ENCODE data around the gene TTL. TPM values are rescaled to one million over a fixed set of nuclear protein-coding genes. Genes with fewer than 3 reads are reported as not detected.

Gene TTL
- total RNA-seq, 1 experiment from 2014 or later, result 31.4 TPM

DNA sequence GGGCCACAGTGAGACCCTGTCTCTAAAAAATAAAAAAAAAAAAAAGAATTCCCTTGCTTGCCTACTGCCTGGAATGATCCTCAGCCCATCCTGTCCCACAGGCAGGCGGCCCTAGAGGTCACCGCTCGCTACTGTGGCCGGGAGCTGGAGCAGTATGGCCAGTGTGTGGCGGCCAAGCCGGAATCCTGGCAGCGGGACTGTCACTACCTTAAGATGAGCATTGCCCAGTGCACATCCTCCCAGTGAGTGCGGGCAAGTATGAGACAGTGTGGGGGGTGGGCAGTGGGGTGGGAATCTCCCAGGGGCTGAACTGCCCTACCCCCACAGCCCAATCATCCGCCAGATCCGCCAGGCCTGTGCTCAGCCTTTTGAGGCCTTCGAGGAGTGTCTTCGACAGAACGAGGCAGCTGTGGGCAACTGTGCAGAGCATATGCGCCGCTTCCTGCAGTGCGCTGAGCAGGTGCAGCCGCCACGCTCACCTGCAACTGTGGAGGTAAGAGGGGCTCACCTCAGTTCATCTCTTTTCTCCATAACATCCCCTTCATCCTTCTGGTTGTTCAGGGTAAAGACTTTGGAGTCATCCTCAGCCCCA lies 104.0 kb downstream of the TTL start:
- no peak for DNase-seq
- H2AFZ ChIP-seq (ENCODE audit: low read length), result no peak overlapping the region
- peaks cover 27% of the 10 kb centered on the region for H3K4me1 ChIP-seq (ENCODE audit: insufficient read depth, low read length)
- H3K27me3 ChIP-seq (ENCODE audit: low read length), result no peaks in the 10 kb centered on the region
- no peak overlapping the region for H3K4me2 ChIP-seq (ENCODE audit: low read length)
- no peaks in the 10 kb centered on the region for H3K9me2 ChIP-seq (replicated peaks; ENCODE audit: low read length)
- POLR2A ChIA-PET (ENCODE audit: unreplicated experiment), result no interaction called here
- no peaks in the 10 kb centered on the region for H3K36me3 ChIP-seq (ENCODE audit: low read depth, low read length)
- no peak overlapping the region for H3K27ac ChIP-seq (ENCODE audit: low read length)
- TF ChIP-seq, protein P1, sequence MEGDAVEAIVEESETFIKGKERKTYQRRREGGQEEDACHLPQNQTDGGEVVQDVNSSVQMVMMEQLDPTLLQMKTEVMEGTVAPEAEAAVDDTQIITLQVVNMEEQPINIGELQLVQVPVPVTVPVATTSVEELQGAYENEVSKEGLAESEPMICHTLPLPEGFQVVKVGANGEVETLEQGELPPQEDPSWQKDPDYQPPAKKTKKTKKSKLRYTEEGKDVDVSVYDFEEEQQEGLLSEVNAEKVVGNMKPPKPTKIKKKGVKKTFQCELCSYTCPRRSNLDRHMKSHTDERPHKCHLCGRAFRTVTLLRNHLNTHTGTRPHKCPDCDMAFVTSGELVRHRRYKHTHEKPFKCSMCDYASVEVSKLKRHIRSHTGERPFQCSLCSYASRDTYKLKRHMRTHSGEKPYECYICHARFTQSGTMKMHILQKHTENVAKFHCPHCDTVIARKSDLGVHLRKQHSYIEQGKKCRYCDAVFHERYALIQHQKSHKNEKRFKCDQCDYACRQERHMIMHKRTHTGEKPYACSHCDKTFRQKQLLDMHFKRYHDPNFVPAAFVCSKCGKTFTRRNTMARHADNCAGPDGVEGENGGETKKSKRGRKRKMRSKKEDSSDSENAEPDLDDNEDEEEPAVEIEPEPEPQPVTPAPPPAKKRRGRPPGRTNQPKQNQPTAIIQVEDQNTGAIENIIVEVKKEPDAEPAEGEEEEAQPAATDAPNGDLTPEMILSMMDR (conservative IDR thresholded peaks at IDR 0.05; ENCODE audit: low read depth, low read length), result no peak
- TF ChIP-seq EZH2phosphoT487 (IDR thresholded peaks at IDR 0.05; ENCODE audit: borderline replicate concordance, low read length), result no peak
- no peak for TF ChIP-seq EZH2 (IDR thresholded peaks at IDR 0.05; ENCODE audit: low read length, unreplicated experiment)
- intact Hi-C loops (cut with micrococcal nuclease), result no loop called here
- H4K20me1 ChIP-seq (ENCODE audit: low read length), result no peaks in the 10 kb centered on the region
- H3K9me3 ChIP-seq (ENCODE audit: low read length), result no peaks in the 10 kb centered on the region
- ATAC-seq, result no peak
- peaks cover 6% of the 10 kb centered on the region for H3K79me2 ChIP-seq (ENCODE audit: low read length)
- no TSS peak for BruUV-seq (replicated peaks)
- no peak overlapping the region for H3K9ac ChIP-seq (ENCODE audit: low read length)
- CTCF ChIA-PET, result no interaction called here
- no peaks in the 10 kb centered on the region for H3F3A ChIP-seq (ENCODE audit: low read length, unreplicated experiment)
- no peak overlapping the region for H3K4me3 ChIP-seq (ENCODE audit: low read length)

DNA sequence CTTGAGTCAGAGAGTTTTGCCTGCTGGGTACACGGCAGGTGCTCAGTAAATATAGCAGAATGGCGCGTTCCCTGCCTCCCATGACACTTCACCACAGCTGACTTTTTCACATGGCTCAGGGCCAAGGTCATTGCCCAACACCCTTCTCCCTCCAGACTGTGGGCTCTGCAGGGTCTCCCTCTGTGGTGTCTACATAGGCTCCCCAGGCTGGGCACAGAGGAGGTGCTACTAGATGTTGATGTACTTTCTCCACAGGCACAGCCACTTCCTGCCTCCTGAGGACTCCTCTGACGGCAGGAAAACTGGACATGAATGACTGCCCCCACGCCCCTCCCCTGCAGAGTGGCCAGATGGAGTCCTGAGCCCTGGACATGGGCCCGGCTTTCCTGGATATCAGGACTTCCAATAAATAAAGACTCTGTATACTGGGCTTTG lies 106.7 kb downstream of the TTL start:
- DNase-seq (no peak), ATAC-seq (no peak)
- H3F3A ChIP-seq (ENCODE audit: low read length, unreplicated experiment), result no peaks in the 10 kb centered on the region
- H3K27ac ChIP-seq (ENCODE audit: low read length), result no peak overlapping the region
- intact Hi-C loops (cut with micrococcal nuclease), result no loop called here
- H3K36me3 ChIP-seq (ENCODE audit: low read depth, low read length), result no peaks in the 10 kb centered on the region
- no peak overlapping the region for H3K4me2 ChIP-seq (ENCODE audit: low read length)
- peaks cover 14% of the 10 kb centered on the region for H3K4me1 ChIP-seq (ENCODE audit: insufficient read depth, low read length)
- ChIA-PET CTCF (no interaction called here), POLR2A (ENCODE audit: unreplicated experiment) (no interaction called here)
- TF ChIP-seq EZH2phosphoT487 (IDR thresholded peaks at IDR 0.05; ENCODE audit: borderline replicate concordance, low read length), result no peak
- H3K9me3 ChIP-seq (ENCODE audit: low read length), result no peaks in the 10 kb centered on the region
- BruUV-seq (replicated peaks), result no TSS peak
- no peaks in the 10 kb centered on the region for H3K27me3 ChIP-seq (ENCODE audit: low read length)
- H3K79me2 ChIP-seq (ENCODE audit: low read length), result peaks cover 6% of the 10 kb centered on the region
- H3K4me3 ChIP-seq (ENCODE audit: low read length), result no peak overlapping the region
- no peaks in the 10 kb centered on the region for H4K20me1 ChIP-seq (ENCODE audit: low read length)
- H3K9me2 ChIP-seq (replicated peaks; ENCODE audit: low read length), result no peaks in the 10 kb centered on the region
- no peak overlapping the region for H3K9ac ChIP-seq (ENCODE audit: low read length)
- H2AFZ ChIP-seq (ENCODE audit: low read length), result no peak overlapping the region

Other genes with a start within 250 kb of the TTL start
- 13.1 and 17.0 TPM in 2 replicates for gene ZC3H8, start 227.1 kb upstream of the TTL start, total RNA-seq (2014; rRNA removed)
- 1.3 TPM in 2 replicates for gene ZC3H6, start 206.6 kb upstream of the TTL start, total RNA-seq (2014; rRNA removed)
- 8.4 and 13.6 TPM in 2 replicates for gene RGPD8, start 48.5 kb upstream of the TTL start, total RNA-seq (2014; rRNA removed)
- 31.6 and 31.7 TPM in 2 replicates for gene POLR1B, start 60.3 kb downstream of the TTL start, total RNA-seq (2014; rRNA removed)
- gene CHCHD5, start 102.5 kb downstream of the TTL start, total RNA-seq (2014; rRNA removed), result 25.4 and 27.9 TPM in 2 replicates
- gene SLC20A1, start 163.8 kb downstream of the TTL start, total RNA-seq (2014; rRNA removed), result 209 and 257 TPM in 2 replicates
- 0.04 TPM in 1 of 2 replicates, not detected in the other for gene NT5DC4, start 238.9 kb downstream of the TTL start, total RNA-seq (2014; rRNA removed)